HG03066 (cell line): ENCODE data around the gene DTX1.
"Not testable (repeated sequence)": the region's sequence is repeated elsewhere in the genome, so short reads cannot be mapped to it uniquely, and the experiment has no call there.

Source experiments
- ATAC-seq: cut with Tn5 transposase; IDR thresholded peaks from one replicate; pipeline ENCODE4 v1.9.1; 2021; ENCODE audit warnings: low read depth; ENCODE audit not compliant: unreplicated experiment

DTX1 gene

DNA sequence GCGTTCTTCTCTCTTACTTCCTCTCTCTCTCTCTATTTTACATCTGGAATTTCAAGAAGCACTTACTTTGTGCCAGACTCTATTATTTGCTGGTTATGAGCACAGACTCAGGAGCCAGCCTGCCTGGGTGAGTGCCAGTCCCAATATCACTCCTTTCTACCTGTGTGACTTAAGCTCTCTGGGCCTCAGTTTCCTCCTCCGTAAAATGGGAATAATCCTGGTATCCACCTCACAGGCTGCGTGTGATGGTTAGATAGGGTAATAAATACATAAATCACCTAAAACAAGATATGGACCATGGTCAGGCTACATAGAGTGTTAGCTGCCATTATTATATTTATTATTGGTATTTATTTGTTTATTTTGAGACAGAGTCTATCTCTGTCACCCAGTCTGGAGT, 54.7 kb downstream of the DTX1 start:
- no peak for ATAC-seq

DNA sequence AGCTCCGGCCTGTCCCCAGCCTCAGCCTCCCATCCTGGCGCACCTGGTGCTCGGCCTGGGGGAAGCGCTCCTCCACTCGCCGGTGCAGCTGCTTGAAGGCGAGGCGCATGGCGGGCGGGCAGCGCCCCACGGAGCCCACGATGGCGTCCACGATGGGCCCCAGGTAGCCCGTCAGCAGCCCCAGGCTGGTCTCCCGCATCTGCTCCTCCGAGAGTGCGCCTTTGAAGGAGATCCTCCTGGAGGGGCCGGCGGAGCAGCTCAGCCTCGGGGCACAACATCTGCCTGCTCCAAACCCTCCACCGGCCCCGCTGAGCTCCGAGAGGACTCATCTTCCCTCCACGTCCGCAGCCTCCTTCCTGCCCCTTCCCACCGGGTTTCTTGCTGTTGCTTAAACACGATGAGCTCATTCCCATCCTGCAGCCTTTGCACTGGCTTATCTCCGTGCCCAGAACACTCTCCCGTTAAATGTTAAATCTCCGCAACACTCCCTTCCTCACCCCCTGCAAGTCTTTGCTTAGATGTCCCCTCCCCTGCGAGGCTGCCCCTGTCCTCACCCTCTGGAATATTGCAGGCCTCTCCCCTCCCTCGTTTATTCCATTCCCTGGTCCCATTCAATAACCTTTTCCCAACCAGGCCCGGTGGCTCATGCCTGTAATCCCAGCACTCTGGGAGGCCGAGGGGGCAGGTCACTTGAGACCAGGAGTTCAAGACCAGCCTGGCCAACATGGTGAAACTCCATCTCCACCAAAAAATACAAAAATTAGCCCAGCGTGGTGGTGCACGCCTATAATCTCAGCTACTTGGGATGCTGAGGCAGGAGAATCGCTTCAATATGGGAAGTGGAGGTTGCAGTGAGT, 55.7 kb downstream of the DTX1 start:
- no peak for ATAC-seq

DNA sequence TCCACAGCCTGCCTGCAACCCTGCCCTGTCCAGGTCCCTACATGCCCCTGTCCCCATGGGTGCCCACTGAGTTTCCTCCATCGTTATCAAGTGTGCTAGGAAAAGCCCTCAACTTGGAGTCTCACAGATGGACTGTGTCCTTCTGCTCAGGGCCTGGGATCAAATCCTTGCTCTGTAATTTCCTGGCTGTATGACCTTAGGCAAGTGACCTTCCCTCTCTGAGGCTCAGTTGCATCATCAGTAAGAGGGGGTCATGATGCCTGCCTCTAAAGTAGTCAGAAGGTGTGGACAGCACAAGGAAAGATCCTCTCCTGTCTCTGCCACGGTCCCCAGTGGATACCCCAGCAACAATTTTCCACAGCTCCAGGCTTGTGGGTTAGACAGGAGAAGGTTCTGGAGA, 56.9 kb downstream of the DTX1 start:
- no peak for ATAC-seq

DNA sequence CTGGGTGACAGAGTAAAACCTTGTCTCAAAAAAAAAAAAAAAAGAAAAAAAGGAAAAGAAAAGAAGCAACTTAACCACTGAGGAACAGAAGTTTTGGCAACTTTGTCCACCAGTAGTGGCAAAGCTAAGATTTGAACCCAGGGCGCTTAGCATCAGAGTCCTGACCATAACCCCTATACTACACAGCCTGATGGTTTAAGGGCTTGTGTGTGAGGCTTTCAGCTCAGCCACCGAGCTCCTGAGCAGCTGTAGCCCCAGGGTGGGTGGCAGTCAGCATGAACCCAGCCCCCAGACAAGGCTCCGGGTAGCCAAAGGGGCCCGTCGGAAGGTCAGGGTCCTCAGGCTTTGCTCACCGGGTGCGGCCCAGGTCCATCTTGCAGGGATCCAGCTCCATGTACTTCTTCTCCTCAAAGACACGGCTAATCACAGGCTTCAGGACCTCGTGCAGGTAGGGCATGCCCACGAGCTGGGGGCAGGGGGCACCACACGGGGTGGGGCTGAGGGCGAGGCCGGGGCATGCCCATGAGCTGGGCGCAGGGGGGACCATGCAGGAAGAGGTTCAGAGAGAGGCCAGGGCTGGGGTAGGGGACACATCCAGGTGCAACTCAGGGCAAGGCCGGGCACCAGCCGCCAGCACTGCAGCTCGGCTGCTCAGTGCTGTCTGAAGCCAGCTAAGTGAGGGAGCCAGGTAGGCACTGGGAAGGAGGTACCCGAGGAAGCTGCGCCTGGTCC, 58.1 kb downstream of the DTX1 start:
- ATAC-seq, result no peak

DNA sequence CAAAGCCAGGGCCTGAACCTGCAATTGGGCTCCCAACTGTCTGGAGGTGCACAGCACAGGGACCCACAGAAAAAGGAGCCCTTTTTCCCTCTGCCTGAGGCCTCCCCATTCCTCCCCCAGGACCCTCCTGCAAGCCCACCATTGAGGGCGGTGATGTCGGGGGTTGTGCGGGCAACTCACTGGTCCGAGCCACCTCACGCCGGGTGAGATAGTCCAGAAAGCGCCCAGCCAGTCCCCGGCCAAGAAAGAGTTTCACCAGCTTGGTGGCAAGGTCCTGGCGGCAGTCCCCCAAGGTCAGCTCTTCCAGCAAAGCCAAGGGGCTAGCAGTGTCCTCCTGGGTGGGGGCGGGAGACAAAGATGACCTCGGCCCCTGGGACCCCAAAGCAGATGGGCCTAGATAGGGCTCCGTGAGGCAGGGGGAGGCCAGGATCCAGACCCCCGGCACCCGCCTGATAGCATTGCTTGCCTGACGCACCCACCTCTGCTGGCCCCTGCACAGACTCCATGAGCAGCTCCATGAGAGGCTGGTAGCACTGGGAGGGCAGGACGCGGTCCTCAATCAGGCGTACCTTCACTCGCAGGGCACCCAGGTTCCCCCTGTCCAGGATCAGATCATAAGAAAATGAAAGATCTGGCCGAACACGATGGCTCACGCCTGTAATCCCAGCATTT, 59.1 kb downstream of the DTX1 start:
- ATAC-seq, result no peak

DNA sequence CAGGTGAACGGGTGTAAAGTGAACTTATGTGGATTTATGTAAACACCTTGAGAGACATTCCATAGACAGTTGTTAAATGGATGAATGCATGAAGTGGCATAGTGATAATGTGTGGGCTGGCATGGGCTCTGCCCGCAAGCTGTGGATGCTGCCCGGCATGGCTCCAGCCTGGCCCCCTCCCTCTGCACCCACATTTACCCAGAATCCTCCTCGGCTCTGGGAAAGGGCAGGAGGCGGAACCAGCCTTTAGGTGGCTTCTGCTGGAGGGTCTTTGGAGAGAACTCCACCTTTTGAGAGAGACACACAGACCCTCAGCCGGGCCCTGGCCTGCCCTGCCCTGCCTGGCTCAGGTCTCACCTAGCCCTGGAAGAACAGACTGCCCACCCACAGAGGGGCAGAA, 60.3 kb downstream of the DTX1 start:
- ATAC-seq, result no peak

DNA sequence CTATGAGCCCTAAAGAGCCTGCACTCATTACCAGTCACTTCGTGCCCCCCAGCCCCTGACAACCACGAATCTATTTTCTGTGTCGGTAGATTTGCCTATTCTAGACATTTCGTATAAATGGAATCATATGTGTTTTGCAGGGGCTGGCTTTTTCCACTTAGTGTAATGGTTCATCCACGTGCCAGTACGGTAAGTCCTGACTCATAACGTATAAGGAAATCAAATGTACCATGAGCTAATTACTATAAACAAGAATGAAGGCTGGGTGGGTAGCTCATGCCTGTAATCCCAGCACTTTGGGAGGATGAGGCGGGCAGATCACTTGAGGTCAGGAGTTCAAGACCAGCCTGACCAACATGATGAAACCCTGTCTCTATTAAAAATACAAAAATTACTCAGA, 61.2 kb downstream of the DTX1 start:
- not testable (repeated sequence) for ATAC-seq

DNA sequence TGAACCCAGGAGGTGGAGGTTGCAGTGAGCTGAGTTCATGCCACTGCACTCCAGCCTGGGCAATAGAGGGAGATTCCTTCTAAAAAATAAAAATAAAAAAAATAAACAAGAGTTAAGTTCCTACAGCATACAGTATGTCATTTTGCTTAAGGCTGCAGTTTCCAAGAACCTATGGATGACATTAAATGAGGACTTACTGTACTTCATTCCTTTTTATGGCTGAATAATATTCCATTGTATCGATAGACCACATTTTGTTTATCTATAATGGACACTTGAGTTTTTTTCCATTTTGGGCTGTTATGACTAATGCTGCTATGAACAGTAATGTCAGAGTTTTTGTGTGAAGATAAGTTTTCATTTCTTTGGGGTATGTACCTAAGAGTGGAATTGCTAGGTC, 61.6 kb downstream of the DTX1 start:
- ATAC-seq, result no peak

DNA sequence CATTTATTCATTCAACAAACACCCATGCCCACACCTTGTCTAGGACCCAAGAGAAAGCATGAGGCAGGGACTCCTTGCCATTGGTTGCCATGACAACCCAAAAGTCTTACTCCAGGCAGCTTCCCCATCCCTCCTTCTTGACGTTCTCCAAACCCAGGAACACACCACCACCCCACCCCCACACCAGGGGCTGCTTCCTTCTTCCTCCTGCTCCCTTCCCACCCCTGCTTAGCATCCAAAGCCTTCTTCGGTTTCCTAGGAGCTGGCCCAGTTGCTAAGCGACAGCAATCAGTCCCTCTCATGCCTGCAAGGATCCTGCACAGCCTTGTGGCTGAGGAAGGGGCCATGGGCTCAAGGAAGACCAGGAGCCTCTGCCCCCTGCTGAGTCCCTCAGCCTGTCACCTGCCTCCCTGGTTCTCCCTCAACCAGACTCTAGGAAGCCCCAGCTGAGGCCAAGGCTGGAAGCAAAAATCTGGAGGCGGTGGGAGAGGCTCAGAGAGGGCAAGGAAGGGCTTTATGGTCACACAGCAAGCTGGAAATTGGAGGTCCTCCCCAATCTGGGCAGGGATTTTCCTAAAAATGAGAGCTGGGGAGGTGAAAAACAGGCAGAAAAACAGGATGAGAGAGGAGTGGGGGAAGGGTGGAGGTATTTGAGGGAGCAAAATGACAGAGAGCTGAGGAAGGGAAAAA, 63.6 kb downstream of the DTX1 start:
- no peak for ATAC-seq

DNA sequence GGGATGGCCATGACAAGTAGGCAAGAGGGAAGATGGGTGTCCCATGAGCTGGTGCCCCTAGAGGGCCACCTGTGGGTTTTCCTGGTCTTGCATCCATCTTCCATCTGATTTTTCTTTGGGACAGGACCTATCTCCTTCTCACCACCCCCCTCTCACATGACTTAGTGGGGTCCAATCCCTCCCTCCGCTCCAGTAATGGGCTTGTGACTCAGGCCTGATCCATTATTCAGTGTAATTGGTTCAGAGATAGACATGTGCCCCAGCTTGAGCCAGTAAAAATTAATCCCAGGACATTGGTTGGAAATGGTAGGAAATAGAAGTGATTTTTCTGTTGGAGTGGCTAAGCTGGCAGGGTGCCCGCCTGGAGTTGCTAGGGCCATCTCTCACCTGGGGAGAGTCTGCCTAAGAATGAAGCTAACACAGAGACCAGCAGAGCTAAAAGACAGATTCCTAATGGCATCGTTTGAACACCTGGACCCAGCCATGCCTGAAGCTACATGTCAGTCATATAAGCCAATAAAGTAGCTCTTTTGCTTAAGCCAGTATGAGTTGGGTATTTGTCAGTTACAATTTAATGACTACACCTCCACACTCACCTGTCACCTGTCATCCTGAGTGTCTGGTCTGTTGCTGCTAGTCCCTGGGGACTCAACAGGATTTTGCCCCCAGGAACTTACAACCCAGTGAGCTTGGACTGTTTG, 64.3 kb downstream of the DTX1 start:
- ATAC-seq, result no peak

DNA sequence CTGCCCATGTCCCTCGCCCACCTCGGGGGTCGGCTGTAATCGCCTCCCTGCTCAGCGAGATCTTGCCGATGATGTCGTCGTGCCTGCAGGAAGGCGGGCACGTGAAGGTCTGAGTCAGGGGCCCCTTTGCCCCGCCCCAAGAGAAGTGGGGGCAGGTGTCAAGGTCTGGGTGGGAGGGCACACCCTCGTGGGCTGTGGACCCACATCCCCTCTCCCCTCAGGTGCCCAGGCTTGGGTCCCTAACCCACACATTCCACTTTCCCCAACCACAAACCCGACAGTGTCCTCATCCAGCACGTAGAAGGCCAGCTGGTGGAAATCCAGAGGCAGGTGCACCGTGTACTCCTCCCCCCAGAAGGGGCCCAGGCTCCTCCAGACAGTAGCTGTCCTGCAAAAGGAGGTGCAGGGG, 71.3 kb downstream of the DTX1 start:
- ATAC-seq, result no peak

DNA sequence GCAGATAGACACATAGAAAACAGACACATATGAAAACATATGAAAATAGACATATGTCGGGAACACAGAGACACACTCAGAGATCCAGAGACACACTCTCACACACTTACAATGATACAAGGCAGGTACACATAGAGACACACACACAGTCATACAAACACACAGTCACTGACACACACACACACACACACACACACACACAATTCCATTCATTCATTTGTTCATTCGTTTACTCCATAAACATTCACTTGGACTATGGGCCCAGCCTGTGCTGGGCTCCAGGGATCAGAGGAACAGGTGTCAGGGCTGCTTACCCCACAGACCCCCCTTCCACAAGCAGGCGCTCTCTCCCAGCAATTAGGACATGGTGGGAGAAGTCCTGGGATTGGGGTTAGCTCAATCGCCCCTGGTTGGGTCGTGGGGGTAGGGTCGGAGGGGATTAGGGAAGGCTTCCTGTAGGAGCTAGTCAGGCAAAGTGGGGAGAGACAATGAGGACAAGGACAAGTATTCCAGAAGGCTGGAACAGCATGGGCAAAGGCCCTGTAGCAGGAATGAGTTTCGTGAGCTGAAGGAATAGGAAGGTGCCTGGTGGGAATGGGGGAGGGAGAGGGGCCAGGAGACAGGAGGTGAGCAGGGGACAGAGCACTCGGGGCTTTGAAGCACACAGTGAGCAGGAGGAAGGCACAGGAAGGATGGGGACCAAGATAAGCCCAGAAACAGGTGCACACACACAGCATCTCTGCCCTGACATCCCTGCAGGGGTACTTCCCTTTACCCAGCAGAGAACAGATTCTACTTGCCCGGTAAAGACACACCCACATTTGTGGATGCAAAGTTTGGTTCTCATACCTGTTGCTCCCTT, 72.5 kb downstream of the DTX1 start:
- no peak for ATAC-seq

DNA sequence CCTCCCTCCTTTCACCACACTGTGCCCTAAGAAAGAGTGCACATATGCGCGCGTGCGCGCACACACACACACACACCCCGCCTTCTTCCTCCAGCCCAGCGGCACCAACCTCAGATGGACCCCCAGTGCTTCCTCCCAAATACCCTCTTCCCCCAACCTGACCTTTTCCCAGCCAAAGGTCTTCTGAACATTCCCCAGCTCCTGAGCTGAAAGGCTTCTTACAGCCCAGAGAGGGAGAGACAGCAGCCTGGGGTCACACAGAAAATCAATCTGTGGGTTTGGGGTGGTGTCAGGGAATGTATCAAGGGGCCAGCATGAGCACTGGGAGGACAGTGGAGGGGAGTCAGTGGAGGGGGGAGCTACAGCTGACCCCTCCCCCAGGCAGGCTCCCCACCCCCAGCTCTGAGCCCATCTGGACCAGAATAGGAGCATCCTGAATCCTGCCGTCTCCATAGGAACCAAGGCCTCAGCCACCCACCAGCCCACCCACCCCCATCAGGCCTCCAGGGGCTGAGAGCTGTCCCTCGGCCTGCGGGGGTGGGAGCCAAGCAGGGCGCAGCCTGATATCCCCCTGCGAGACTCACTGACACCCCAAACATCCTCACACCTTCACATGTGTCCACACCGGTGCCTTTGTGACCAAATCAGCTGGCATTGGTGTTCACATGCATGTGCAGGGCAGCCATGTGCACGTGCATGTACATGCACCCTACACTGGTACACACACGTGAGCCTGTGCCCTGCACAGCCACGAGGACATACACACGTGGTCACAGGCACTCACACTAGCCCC, 73.3 kb downstream of the DTX1 start:
- no peak for ATAC-seq

DNA sequence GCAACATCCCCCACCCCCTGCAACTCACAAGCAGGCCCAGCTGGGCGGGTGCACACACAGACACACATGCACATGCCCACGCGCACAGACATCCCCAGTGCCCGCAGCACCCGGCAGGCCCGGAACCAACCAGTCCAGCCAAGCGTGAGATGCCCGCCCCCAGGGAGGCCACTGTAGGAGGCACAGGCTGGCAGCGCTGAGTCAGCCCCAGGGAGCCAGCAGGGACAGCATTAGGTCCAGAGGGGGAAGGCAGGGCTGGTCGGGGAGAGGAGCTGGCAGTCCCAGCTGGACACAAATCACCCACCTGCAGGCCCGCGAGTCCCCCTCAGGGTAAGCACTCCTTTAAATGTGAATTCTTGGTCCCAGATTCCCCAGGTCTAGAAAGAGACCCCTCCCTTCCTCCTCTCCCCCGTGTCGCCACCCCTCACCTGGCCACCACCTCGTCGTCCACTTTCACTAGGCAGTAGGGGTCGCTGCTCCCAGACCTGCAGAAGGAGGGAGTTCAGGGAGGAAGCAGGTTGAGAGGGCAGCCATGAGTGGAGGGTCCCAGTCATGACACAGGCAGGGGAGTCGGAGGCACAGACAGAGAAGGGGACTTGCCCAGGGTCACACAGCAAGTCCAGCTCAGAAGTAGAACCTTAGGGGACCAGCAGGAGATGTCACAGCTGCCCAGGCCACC, 74.1 kb downstream of the DTX1 start:
- ATAC-seq, result no peak

DNA sequence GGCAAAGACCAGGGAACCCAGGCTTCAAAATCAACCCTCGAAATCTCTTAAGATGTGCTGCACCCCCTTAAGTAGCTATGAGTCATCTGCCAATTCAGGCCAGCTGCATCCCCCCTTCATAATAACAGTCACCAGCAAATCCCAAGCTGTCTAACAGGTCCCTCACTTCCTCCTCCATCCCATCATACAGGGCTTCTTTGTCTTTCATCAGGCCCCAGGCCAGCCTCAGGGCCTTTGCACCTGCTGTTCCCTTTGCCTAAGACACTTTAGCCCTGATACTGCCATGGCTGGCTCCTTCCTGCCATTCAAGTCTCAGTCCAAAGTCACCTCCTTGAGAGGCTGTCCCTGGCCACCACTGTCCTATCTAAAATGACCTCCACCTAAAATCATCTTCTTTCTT, 75.0 kb downstream of the DTX1 start:
- no peak for ATAC-seq

DNA sequence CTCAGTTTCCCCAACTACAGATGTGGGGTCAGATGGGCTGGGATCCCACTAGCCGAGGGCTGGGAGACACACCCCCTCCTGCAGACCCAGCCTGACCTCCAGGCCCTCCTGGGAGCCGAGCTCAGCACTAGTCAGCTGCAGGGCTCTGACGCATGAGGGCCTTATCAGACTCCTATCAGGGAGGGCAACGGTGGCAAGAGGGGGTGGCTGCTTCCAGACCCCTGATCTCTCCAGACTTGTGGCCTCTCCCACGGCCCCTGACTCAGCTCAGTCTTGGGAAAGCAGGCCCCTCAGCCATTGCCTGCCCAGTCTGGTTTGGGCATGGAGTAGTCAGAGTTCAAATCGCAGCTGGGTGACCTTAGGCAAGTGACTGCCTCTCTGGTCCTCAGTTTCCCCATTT, 76.5 kb downstream of the DTX1 start:
- no peak for ATAC-seq

DNA sequence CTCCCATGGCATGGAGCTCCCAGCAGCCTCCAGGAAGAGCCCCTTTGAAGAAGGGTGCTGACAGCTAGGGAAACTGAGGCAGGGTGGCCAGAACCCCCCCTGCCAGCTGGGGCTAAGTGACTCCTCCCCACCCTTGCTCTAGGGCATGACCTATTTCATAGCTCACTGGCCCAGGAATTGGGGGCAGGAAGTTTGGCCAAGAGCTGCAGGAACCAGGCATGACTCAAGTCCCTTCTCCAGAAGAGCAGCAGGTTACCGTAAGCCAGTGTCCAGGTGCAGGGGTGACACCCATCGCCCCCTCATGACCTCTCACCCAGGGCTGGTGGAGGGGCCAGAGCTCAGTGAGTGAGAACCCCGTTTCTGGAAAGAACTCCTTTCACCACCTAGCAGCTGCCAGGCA, 77.1 kb downstream of the DTX1 start:
- no peak for ATAC-seq

DNA sequence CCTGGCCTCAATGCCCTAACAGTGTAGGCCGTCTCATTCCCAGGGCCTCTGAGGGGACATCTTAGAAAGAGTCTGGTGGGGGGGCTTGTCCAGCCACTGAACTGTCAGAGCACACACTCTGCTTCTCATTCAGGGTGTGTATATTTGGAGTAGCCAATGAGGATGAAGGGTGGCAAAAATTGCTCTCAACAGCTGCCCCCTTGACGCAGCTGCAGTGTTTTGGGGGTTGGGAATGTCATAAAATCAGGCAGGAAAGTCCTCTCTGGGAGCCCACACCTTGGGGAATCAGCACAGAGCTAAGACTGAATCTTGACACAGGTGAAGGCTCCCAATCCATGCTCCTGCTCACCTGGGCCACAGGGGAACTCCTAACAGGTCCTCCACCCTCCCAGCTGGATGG, 77.5 kb downstream of the DTX1 start:
- ATAC-seq, result no peak
